OCI-LY3 (cell line): ENCODE results near the gene ZBTB6.

Source experiments
- EZH2phosphoT487 ChIP-seq: fragments of 200-600 bp; shearing (Covaris generic); IDR thresholded peaks from 2 replicates; pipeline ENCODE4 v1.6.1; 2018; ENCODE audit warnings: antibody characterized with exemption, mixed run types, low read depth
- TF ChIP-seq, protein P1 (sequence below): fragments of 200-600, 300-600 bp; sonication (generic); IDR thresholded peaks from 2 replicates; pipeline ENCODE4 v1.5.1; 2014; ENCODE audit warnings: antibody characterized with exemption, low read length, low read depth

DNA sequence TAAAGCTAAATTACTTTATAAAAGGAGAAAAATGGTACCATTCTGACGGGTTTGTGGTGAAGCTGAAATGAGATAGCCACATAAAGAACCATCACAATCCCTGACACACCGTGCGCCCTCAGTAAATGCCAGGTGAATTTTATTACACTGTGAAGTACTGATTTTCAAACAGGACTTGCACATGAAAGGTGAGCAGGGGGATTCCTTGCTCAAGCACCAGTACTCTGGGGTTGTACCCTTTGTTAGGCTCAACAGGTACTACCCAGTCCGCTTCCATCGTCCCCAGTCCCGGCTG is 27.3 kb upstream of the ZBTB6 start:
- TF ChIP-seq, protein P1, sequence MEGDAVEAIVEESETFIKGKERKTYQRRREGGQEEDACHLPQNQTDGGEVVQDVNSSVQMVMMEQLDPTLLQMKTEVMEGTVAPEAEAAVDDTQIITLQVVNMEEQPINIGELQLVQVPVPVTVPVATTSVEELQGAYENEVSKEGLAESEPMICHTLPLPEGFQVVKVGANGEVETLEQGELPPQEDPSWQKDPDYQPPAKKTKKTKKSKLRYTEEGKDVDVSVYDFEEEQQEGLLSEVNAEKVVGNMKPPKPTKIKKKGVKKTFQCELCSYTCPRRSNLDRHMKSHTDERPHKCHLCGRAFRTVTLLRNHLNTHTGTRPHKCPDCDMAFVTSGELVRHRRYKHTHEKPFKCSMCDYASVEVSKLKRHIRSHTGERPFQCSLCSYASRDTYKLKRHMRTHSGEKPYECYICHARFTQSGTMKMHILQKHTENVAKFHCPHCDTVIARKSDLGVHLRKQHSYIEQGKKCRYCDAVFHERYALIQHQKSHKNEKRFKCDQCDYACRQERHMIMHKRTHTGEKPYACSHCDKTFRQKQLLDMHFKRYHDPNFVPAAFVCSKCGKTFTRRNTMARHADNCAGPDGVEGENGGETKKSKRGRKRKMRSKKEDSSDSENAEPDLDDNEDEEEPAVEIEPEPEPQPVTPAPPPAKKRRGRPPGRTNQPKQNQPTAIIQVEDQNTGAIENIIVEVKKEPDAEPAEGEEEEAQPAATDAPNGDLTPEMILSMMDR: no peak
- no peak for TF ChIP-seq EZH2phosphoT487
